Stimulated activated naive B cell treated with anti-CD40 and anti-IgM and Interleukin-4, amounts not matched to agents 10 μg/mL and 1 μg/mL and 100 μg/mL, for 72 hours (primary cell): Measurements from ENCODE around the gene NUMB.

ENCODE experiments used
- ATAC-seq, 2 donors: fragments of 150-1000 bp; cut with Tn5 transposase; replicated peaks; 2 replicates each; pipeline ENCODE4 v1.10.0; 2021; ENCODE audit warnings: moderate library complexity in 1 of 2
- DNase-seq: peaks from one replicate; pipeline ENCODE4 v3.0.0; 2021
- H3K27ac Mint-ChIP-seq: one replicate; pipeline ENCODE4 v1.8.0; 2022; ENCODE audit warnings: mild to moderate bottlenecking, mixed read lengths
- H3K27me3 Mint-ChIP-seq, 2 donors: one replicate each; pipeline ENCODE4 v1.8.0; 2022; ENCODE audit warnings: mixed read lengths in 2 of 2
- H3K36me3 Mint-ChIP-seq, 2 donors: one replicate each; pipeline ENCODE4 v1.8.0; 2022; ENCODE audit warnings: mixed read lengths in 2 of 2, mild to moderate bottlenecking in 1 of 2
- H3K4me1 Mint-ChIP-seq, 2 donors: one replicate each; pipeline ENCODE4 v1.8.0; 2022; ENCODE audit warnings: mixed read lengths in 2 of 2, mild to moderate bottlenecking in 1 of 2
- H3K4me3 Mint-ChIP-seq, 2 donors: one replicate each; pipeline ENCODE4 v1.8.0; 2022; ENCODE audit warnings: mild to moderate bottlenecking in 2 of 2, mixed read lengths in 2 of 2, moderate library complexity in 1 of 2
- H3K9me3 Mint-ChIP-seq, 2 donors: one replicate each; pipeline ENCODE4 v1.8.0; 2022; ENCODE audit warnings: mixed read lengths in 2 of 2, mild to moderate bottlenecking in 1 of 2

Gene NUMB

DNA sequence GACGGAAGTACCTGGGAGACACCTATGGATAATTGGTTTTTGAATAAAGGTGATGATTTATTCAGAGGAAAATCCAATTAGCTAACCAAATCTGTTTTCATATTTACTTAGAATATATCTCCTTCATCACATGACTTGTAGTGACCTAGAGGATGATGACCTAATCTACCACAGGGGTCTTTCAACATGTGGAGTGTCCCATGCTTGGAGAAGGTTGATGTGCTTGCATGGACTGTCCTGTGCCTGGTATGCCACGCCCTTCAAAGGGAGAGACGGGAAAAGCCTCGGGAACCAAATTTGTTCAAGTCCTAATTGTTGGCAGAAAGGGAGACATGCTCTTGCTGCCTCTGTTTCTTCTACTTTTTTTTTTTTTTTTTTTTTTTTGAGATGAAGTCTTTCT, 232.8 kb downstream of the NUMB start:
- Mint-ChIP-seq H3K4me3 (no peak overlapping the region), H3K36me3 (peaks cover 38 to 46% of the 10 kb centered on the region in 2 donors), H3K27ac (no peak overlapping the region), H3K27me3 (no peaks in the 10 kb centered on the region), H3K9me3 (no peaks in the 10 kb centered on the region), H3K4me1 (peaks cover 5% of the 10 kb centered on the region in 2 donors)
- ATAC-seq (no peak), DNase-seq (no peak)
